ENCODE measurements around the gene SIK2. TPM values are rescaled to one million over a fixed set of nuclear protein-coding genes. Genes with fewer than 3 reads are reported as not detected.

The SIK2 gene
- total RNA-seq, 4 donors from 2014 or later = 16.2 to 27.6 (median 20.9) TPM

DNA sequence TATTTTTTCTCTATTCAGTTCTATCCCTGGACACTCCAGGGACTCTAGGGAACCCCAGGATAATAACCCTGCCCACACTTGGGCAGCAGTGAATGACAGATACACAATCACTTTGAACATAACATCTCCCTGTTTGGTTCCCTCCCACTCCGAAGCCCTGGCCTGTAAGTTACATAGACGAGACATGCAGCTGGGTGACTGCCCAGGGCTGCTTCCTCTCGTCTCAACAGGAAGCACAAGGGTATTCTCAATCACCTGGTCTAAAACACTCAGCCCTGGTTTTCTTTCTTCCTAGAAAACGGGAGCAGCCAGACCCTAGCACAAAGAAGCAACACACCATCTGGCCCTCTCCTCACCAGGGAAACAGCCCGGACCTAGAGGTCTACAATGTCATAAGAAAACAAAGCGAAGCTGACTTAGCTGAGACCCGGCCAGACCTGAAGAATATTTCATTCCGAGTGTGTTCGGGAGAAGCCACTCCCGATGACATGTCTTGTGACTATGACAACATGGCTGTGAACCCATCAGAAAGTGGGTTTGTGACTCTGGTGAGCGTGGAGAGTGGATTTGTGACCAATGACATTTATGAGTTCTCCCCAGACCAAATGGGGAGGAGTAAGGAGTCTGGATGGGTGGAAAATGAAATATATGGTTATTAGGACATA is 42.3 kb upstream of the SIK2 start:
- WGBS, 2 donors (ENCODE audit: low coverage in 1 of 2) = 83 to 88% methylated on average over 4 to 6 of the region's 11 CpGs
- ATAC-seq = no peak
- Histone ChIP-seq H3K4me1 (peaks cover 0 to 14% (median 0%) of the 10 kb centered on the region in 3 donors), H3K4me3 (no peak overlapping the region), H3K27ac (no peak overlapping the region), H3K27me3 (no peaks in the 10 kb centered on the region), H3K9me3 (no peaks in the 10 kb centered on the region), H3K36me3 (peaks cover 0 to 7% of the 10 kb centered on the region in 2 donors)
- TF ChIP-seq EP300 (IDR thresholded peaks at IDR 0.05) = no peak
- no peak for TF ChIP-seq POLR2A (IDR thresholded peaks at IDR 0.05)
- no peak for TF ChIP-seq POLR2AphosphoS5 (IDR thresholded peaks at IDR 0.05)
- TF ChIP-seq, protein P1, sequence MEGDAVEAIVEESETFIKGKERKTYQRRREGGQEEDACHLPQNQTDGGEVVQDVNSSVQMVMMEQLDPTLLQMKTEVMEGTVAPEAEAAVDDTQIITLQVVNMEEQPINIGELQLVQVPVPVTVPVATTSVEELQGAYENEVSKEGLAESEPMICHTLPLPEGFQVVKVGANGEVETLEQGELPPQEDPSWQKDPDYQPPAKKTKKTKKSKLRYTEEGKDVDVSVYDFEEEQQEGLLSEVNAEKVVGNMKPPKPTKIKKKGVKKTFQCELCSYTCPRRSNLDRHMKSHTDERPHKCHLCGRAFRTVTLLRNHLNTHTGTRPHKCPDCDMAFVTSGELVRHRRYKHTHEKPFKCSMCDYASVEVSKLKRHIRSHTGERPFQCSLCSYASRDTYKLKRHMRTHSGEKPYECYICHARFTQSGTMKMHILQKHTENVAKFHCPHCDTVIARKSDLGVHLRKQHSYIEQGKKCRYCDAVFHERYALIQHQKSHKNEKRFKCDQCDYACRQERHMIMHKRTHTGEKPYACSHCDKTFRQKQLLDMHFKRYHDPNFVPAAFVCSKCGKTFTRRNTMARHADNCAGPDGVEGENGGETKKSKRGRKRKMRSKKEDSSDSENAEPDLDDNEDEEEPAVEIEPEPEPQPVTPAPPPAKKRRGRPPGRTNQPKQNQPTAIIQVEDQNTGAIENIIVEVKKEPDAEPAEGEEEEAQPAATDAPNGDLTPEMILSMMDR (IDR thresholded peaks at IDR 0.05) = no peak

GRCh38 chr11:111560800-111561199 is 41.4 kb upstream of the SIK2 start:
- no peak for ATAC-seq
- Histone ChIP-seq H3K4me3 (no peak overlapping the region), H3K27ac (no peak overlapping the region), H3K4me1 (peaks cover 0 to 14% (median 0%) of the 10 kb centered on the region in 3 donors), H3K36me3 (peaks cover 0 to 7% of the 10 kb centered on the region in 2 donors), H3K27me3 (no peaks in the 10 kb centered on the region), H3K9me3 (no peaks in the 10 kb centered on the region)
- TF ChIP-seq POLR2A (IDR thresholded peaks at IDR 0.05) (no peak), EP300 (IDR thresholded peaks at IDR 0.05) (no peak), POLR2AphosphoS5 (IDR thresholded peaks at IDR 0.05) (no peak)
- TF ChIP-seq, protein P1 (IDR thresholded peaks at IDR 0.05) = no peak
- WGBS, 2 donors (ENCODE audit: low coverage in 1 of 2) = 79 to 85% methylated on average over 2 to 3 of the region's 3 CpGs

DNA sequence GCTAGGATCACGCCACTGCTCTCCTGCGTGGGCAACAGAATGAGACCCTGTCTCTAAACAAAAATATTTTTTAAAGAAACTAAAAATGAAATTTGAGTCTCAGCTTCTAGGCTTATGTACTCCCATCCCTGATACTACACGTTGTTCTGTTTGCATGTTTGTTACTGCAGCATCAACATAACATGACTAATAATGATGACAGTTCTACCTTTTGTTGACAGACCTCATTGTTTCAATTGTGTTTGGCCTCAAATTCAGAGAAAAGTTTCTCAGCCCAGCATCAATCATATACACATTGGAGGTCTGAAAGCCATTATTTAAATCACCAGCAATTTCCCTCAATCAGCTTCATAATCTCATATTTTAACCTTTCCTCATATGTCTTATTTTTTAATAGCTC is 40.9 kb upstream of the SIK2 start:
- 86 to 94% methylated on average over 3 of the region's 3 CpGs for WGBS, 2 donors (ENCODE audit: low coverage in 1 of 2)
- peaks cover 0 to 14% (median 0%) of the 10 kb centered on the region in 3 donors for H3K4me1 ChIP-seq

DNA sequence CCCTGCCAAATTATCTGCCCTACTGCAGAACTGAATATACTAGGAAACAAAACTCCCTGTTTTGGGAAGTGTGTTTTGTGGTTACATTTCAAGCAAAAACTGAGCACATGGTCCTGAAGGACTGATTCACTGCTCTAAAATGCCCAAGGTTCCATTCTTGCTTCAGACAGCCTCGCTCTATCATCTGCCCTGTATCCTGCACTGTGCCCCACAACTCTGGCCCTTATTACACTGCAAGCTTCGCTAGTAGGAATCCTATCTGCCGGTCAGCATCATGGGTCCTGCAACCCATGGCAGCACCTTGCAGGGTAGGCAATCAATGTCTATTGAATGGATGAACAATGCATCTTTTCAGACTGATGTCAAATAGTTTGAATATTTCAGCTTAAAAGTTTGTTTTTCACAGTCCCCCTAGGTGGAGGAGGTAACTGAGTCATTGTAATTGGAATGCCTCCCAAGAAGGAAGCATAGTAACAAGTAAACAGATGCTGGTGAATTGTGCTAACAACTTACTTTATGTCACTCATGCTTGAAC is 40.4 kb upstream of the SIK2 start:
- Histone ChIP-seq H3K9me3 (no peaks in the 10 kb centered on the region), H3K27ac (no peak overlapping the region), H3K36me3 (peaks cover 0 to 7% of the 10 kb centered on the region in 2 donors), H3K27me3 (no peaks in the 10 kb centered on the region), H3K4me1 (peaks cover 0 to 14% (median 0%) of the 10 kb centered on the region in 3 donors), H3K4me3 (no peak overlapping the region)
- ATAC-seq = no peak
- TF ChIP-seq POLR2AphosphoS5 (IDR thresholded peaks at IDR 0.05) = no peak
- TF ChIP-seq, protein P1 (IDR thresholded peaks at IDR 0.05) = no peak
- no peak for TF ChIP-seq EP300 (IDR thresholded peaks at IDR 0.05)
- TF ChIP-seq POLR2A (IDR thresholded peaks at IDR 0.05) = no peak
- 56 to 74% methylated on average over 3 of the region's 3 CpGs for WGBS, 2 donors (ENCODE audit: low coverage in 1 of 2)

More for the DNA sequence above, 40.9 kb upstream of the SIK2 start:
- H3K9me3 ChIP-seq = no peaks in the 10 kb centered on the region
- no peak for ATAC-seq
- no peak overlapping the region for H3K27ac ChIP-seq
- TF ChIP-seq POLR2A (IDR thresholded peaks at IDR 0.05) = no peak
- TF ChIP-seq, protein P1 (IDR thresholded peaks at IDR 0.05) = no peak
- TF ChIP-seq POLR2AphosphoS5 (IDR thresholded peaks at IDR 0.05) = no peak
- TF ChIP-seq EP300 (IDR thresholded peaks at IDR 0.05) = no peak
- no peak overlapping the region for H3K4me3 ChIP-seq
- H3K36me3 ChIP-seq = peaks cover 0 to 7% of the 10 kb centered on the region in 2 donors
- H3K27me3 ChIP-seq = no peaks in the 10 kb centered on the region
